Measurements from ENCODE around the gene TP63.
"Not testable (repeated sequence)": the region's sequence is repeated elsewhere in the genome, so short reads cannot be mapped to it uniquely, and the experiment has no call there.

The TP63 gene

GRCh38 chr3:189745622-189746021 is 114.4 kb downstream of the TP63 start:
- no peak for DNase-seq (ENCODE audit: low spot score)
- H3K4me3 ChIP-seq, result no peak overlapping the region
- H3K27ac ChIP-seq, result no peak overlapping the region
- TF ChIP-seq CTCF (IDR thresholded peaks at IDR 0.05), result no peak

GRCh38 chr3:189748046-189748445 is 116.9 kb downstream of the TP63 start:
- no peak overlapping the region for H3K27ac ChIP-seq
- DNase-seq (ENCODE audit: low spot score), result no peak
- no peak for TF ChIP-seq CTCF (IDR thresholded peaks at IDR 0.05)
- no peak overlapping the region for H3K4me3 ChIP-seq

GRCh38 chr3:189750972-189751371 is 119.8 kb downstream of the TP63 start:
- H3K4me3 ChIP-seq; DNase-seq (ENCODE audit: low spot score); H3K27ac ChIP-seq: not testable (repeated sequence)

GRCh38 chr3:189754356-189754755 is 123.2 kb downstream of the TP63 start:
- Histone ChIP-seq H3K4me3 (no peak overlapping the region), H3K27ac (no peak overlapping the region)
- no peak for TF ChIP-seq CTCF (IDR thresholded peaks at IDR 0.05)
- no peak for DNase-seq (ENCODE audit: low spot score)

- no peak for TF ChIP-seq CTCF (IDR thresholded peaks at IDR 0.05)
- no peak for DNase-seq (ENCODE audit: low spot score)
These were observed 125.4 kb downstream of the TP63 start for GRCh38 chr3:189756582-189757078.

GRCh38 chr3:189758186-189758585 is 127.0 kb downstream of the TP63 start:
- TF ChIP-seq CTCF (IDR thresholded peaks at IDR 0.05), result no peak
- no peak for DNase-seq (ENCODE audit: low spot score)
- no peak overlapping the region for H3K4me3 ChIP-seq
- no peak overlapping the region for H3K27ac ChIP-seq

More at GRCh38 chr3:189756582-189757078, 125.4 kb downstream of the TP63 start:
- H3K27ac ChIP-seq, result no peak overlapping the region
- H3K4me3 ChIP-seq, result no peak overlapping the region

- Histone ChIP-seq H3K27ac (no peak overlapping the region), H3K4me3 (no peak overlapping the region)
- no peak for TF ChIP-seq CTCF (IDR thresholded peaks at IDR 0.05)
- DNase-seq (ENCODE audit: low spot score), result no peak
These were observed 135.2 kb downstream of the TP63 start for GRCh38 chr3:189766416-189766815.

Data from coronary artery (tissue), 2 donors.